Hematopoietic multipotent progenitor cell treated with erythropoietin and hydrocortisone succinate and interleukin-3 and kit ligand, for 15 days (in vitro differentiated cells): ENCODE results near the gene ADCY5.

Experiments
- DNase-seq: peaks from one replicate; pipeline ENCODE4 v3.0.0-alpha.2; 2015; ENCODE audit warnings: low spot score

The ADCY5 gene

GRCh38 chr3:123386477-123387040 lies 62.3 kb downstream of the ADCY5 start:
- DNase-seq: no peak

- peak; percentile 43 for DNase-seq
These were observed 62.9 kb downstream of the ADCY5 start for GRCh38 chr3:123385981-123386380.

GRCh38 chr3:123385499-123385898 lies 63.4 kb downstream of the ADCY5 start:
- DNase-seq: no peak

GRCh38 chr3:123385001-123385401 lies 63.9 kb downstream of the ADCY5 start:
- DNase-seq: no peak

GRCh38 chr3:123384256-123384655 lies 64.6 kb downstream of the ADCY5 start:
- DNase-seq: no peak

- DNase-seq: no peak
These were observed 65.5 kb downstream of the ADCY5 start for GRCh38 chr3:123383091-123384053.

- DNase-seq: no peak
These were observed 68.6 kb downstream of the ADCY5 start for GRCh38 chr3:123380261-123380660.

- DNase-seq: no peak
These were observed 69.7 kb downstream of the ADCY5 start for GRCh38 chr3:123379041-123379830.

- DNase-seq: no peak
These were observed 70.4 kb downstream of the ADCY5 start for GRCh38 chr3:123378409-123378915.

GRCh38 chr3:123377243-123377740 lies 71.6 kb downstream of the ADCY5 start:
- no peak for DNase-seq

GRCh38 chr3:123376451-123377242 lies 72.2 kb downstream of the ADCY5 start:
- no peak for DNase-seq

- peak; percentile 32 for DNase-seq
These were observed 73.6 kb downstream of the ADCY5 start for GRCh38 chr3:123375014-123375940.

GRCh38 chr3:123374016-123374415 lies 74.9 kb downstream of the ADCY5 start:
- no peak for DNase-seq

GRCh38 chr3:123373474-123373987 lies 75.4 kb downstream of the ADCY5 start:
- no peak for DNase-seq

GRCh38 chr3:123372686-123373473 lies 76.0 kb downstream of the ADCY5 start:
- DNase-seq: no peak

GRCh38 chr3:123371859-123372685 lies 76.8 kb downstream of the ADCY5 start:
- DNase-seq: no peak

- no peak for DNase-seq
These were observed 77.5 kb downstream of the ADCY5 start for GRCh38 chr3:123371426-123371825.

GRCh38 chr3:123370819-123371218 lies 78.1 kb downstream of the ADCY5 start:
- DNase-seq: no peak
